Fibroblast of lung (primary cell): ENCODE data around the gene GPM6B. TPM values are rescaled to one million over a fixed set of nuclear protein-coding genes. Genes with fewer than 3 reads are reported as not detected.

ENCODE experiments used
- DNase-seq, 2 donors: peaks; one replicate each; pipeline versions ENCODE4 v3.0.0 to v3.0.0-alpha.2; 2010; ENCODE audit warnings: low read depth in 2 of 2
- H2AFZ ChIP-seq: 2 replicates; pipeline ENCODE4 v1.5.1; 2012; ENCODE audit warnings: low read length, control low read depth, inconsistent platforms
- H3K27ac ChIP-seq: 2 replicates; pipeline ENCODE4 v1.5.1; 2011; ENCODE audit warnings: low read length, control low read depth; ENCODE audit not compliant: insufficient read depth
- H3K27me3 ChIP-seq: 2 replicates; pipeline ENCODE4 v1.5.1; 2011; ENCODE audit warnings: mild to moderate bottlenecking, low read length; ENCODE audit not compliant: control insufficient read depth, insufficient read depth
- H3K36me3 ChIP-seq: 2 replicates; pipeline ENCODE4 v1.5.1; 2011; ENCODE audit warnings: low read length; ENCODE audit not compliant: control insufficient read depth, insufficient read depth
- H3K4me1 ChIP-seq: 2 replicates; pipeline ENCODE4 v1.5.1; 2011; ENCODE audit warnings: low read length; ENCODE audit not compliant: control insufficient read depth, insufficient read depth; ENCODE audit errors: extremely low read depth
- H3K4me2 ChIP-seq: 2 replicates; pipeline ENCODE4 v1.5.1; 2011; ENCODE audit warnings: low read length, control low read depth; ENCODE audit not compliant: insufficient read depth; ENCODE audit errors: extremely low read depth
- H3K4me3 ChIP-seq, 4 experiments: fragments of 200-600 bp in 1 of 4; sonication (generic) in 1 of 4; replicated peaks in 1 of 4; 2 replicates each; pipeline ENCODE4 v1.5.1; 2011 to 2016; ENCODE audit warnings: low read length in 4 of 4, low read depth in 3 of 4, mild to moderate bottlenecking in 3 of 4, control low read depth in 2 of 4, inconsistent platforms in 1 of 4, mixed read lengths in 1 of 4; ENCODE audit not compliant: insufficient read depth in 1 of 4; ENCODE audit errors: control extremely low read depth in 1 of 4
- H3K79me2 ChIP-seq: 2 replicates; pipeline ENCODE4 v1.5.1; 2012; ENCODE audit warnings: mild to moderate bottlenecking, low read length, inconsistent platforms; ENCODE audit not compliant: control insufficient read depth, insufficient read depth
- H3K9ac ChIP-seq: 2 replicates; pipeline ENCODE4 v1.5.1; 2011; ENCODE audit warnings: mild to moderate bottlenecking, low read length, control low read depth; ENCODE audit not compliant: insufficient read depth
- H3K9me3 ChIP-seq: 2 replicates; pipeline ENCODE4 v1.5.1; 2012; ENCODE audit warnings: low read depth, low read length; ENCODE audit not compliant: control insufficient read depth, insufficient read depth
- H4K20me1 ChIP-seq: 2 replicates; pipeline ENCODE4 v1.5.1; 2011; ENCODE audit warnings: low read length; ENCODE audit not compliant: control insufficient read depth, insufficient read depth; ENCODE audit errors: extremely low read depth
- EZH2 ChIP-seq: IDR thresholded peaks from 2 replicates; pipeline ENCODE4 v1.5.1; 2012; ENCODE audit warnings: low read length, control low read depth, mild to moderate bottlenecking; ENCODE audit errors: missing control alignments
- polyA plus RNA-seq, 2 donors: library from polyadenylated mRNA; depleted of rRNA in 1 of 2; stranded (reverse) in 1 of 2; unstranded in 1 of 2; fragments of >200 nt; gene quantifications; 2 replicates each; pipeline ENCODE4 v1.2.1, GENCODE V29; 2011 to 2012; ENCODE audit warnings: missing spikeins in 1 of 2
- total RNA-seq: library from RNA; depleted of rRNA; stranded (reverse); fragments of >200 nt; gene quantifications from 2 replicates; pipeline ENCODE4 v1.2.1, GENCODE V29; 2014
- TF ChIP-seq, protein P1 (sequence below), 2 donors: IDR thresholded peaks in 1 of 2; conservative IDR thresholded peaks in 1 of 2; 1 replicate in 1 of 2; 2 replicates in 1 of 2; pipeline ENCODE4 v1.5.1; 2011 to 2012; ENCODE audit warnings: low read length in 2 of 2, control low read depth in 1 of 2, inconsistent platforms in 1 of 2, low read depth in 1 of 2, mild to moderate bottlenecking in 1 of 2

GPM6B gene
- total and polyA plus RNA-seq, 2 donors (not counting 1 experiment from before 2014, with no cell fraction given), result 0.99 to 5.2 TPM

DNA sequence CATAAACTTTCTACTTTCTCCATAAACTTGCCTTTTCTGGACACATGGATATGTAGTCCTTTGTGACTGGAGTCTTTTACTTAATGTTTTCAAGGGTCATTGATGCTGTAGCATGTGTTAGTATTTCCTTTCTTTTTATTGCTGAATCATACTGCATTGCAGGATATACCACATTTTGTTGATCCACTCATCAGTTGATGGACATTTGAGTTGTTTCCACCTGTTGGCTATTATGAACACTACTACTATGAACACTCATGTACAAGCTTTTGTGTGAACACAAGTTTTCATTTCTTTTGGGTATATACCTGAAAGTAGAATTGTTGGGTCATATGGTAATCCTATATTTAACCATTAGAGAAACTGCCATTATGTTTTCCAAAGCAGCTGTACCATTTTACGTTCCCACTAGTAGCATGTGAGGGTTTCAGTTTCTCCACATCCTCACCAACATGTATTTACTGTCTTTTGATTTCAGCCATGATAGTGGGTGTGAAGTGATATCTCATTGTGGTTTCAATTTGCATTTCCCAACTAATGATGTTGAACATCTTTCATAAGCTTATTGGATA lies 26.3 kb upstream of the GPM6B start:
- Histone ChIP-seq H3K4me1 (no peaks in the 10 kb centered on the region), H3K9me3 (no peaks in the 10 kb centered on the region), H2AFZ (no peak overlapping the region), H3K4me2 (no peak overlapping the region), H3K36me3 (no peaks in the 10 kb centered on the region), H3K27ac (no peak overlapping the region), H3K27me3 (no peaks in the 10 kb centered on the region), H3K4me3 (no peak overlapping the region), H3K9ac (no peak overlapping the region), H4K20me1 (no peaks in the 10 kb centered on the region), H3K79me2 (no peaks in the 10 kb centered on the region)
- TF ChIP-seq, protein P1, sequence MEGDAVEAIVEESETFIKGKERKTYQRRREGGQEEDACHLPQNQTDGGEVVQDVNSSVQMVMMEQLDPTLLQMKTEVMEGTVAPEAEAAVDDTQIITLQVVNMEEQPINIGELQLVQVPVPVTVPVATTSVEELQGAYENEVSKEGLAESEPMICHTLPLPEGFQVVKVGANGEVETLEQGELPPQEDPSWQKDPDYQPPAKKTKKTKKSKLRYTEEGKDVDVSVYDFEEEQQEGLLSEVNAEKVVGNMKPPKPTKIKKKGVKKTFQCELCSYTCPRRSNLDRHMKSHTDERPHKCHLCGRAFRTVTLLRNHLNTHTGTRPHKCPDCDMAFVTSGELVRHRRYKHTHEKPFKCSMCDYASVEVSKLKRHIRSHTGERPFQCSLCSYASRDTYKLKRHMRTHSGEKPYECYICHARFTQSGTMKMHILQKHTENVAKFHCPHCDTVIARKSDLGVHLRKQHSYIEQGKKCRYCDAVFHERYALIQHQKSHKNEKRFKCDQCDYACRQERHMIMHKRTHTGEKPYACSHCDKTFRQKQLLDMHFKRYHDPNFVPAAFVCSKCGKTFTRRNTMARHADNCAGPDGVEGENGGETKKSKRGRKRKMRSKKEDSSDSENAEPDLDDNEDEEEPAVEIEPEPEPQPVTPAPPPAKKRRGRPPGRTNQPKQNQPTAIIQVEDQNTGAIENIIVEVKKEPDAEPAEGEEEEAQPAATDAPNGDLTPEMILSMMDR (conservative IDR thresholded peaks at IDR 0.05 in 1 of 2, IDR thresholded peaks at IDR 0.05 in 1 of 2; ENCODE audit: low read depth in 1 of 2, low read length in 2 of 2), result no peak
- TF ChIP-seq EZH2, result no peak
- DNase-seq, result no peak

- H3K36me3 ChIP-seq, result no peaks in the 10 kb centered on the region
- no peak overlapping the region for H2AFZ ChIP-seq
- H3K4me3 ChIP-seq, result no peak overlapping the region
- H3K27ac ChIP-seq, result no peak overlapping the region
- TF ChIP-seq, protein P1 (conservative IDR thresholded peaks at IDR 0.05 in 1 of 2, IDR thresholded peaks at IDR 0.05 in 1 of 2; ENCODE audit: low read depth in 1 of 2, low read length in 2 of 2), result no peak
- TF ChIP-seq EZH2, result no peak
- no peaks in the 10 kb centered on the region for H3K9me3 ChIP-seq
- H4K20me1 ChIP-seq, result no peaks in the 10 kb centered on the region
- no peaks in the 10 kb centered on the region for H3K79me2 ChIP-seq
- no peaks in the 10 kb centered on the region for H3K4me1 ChIP-seq
- H3K27me3 ChIP-seq, result no peaks in the 10 kb centered on the region
- DNase-seq, result no peak
- H3K9ac ChIP-seq, result no peak overlapping the region
- H3K4me2 ChIP-seq, result no peak overlapping the region
Observed at GRCh38 chrX:13840121-13840520, 23.2 kb upstream of the GPM6B start.

DNA sequence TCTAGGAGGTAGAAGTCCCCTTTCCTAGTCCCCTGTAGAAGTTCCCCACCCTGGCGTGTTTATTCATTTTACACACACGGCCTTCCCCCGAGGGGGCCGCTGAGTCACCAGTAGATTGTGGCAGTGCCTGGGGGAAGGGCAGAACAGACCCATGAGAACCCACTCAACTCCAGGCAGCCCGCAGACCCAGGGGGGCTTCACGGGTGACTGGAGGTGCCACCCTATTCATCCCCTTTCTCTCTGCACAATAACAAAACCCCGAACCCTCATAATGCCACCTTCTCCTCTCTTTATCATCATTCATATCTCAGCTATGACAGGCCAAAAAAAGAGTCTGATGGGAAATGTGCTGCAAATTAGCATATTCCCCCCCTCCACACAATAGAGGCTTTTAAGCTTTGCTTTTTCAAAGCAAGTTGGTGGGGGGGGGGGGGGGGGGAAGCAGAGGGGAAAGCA lies 20.4 kb upstream of the GPM6B start:
- H3K27me3 ChIP-seq, result no peaks in the 10 kb centered on the region
- TF ChIP-seq, protein P1 (conservative IDR thresholded peaks at IDR 0.05 in 1 of 2, IDR thresholded peaks at IDR 0.05 in 1 of 2; ENCODE audit: low read depth in 1 of 2, low read length in 2 of 2), result no peak
- no peak for TF ChIP-seq EZH2
- no peak overlapping the region for H3K4me2 ChIP-seq
- no peaks in the 10 kb centered on the region for H3K9me3 ChIP-seq
- no peak overlapping the region for H2AFZ ChIP-seq
- H3K4me1 ChIP-seq, result no peaks in the 10 kb centered on the region
- H3K36me3 ChIP-seq, result no peaks in the 10 kb centered on the region
- DNase-seq, result peak; percentile 9 to 11
- H4K20me1 ChIP-seq, result no peaks in the 10 kb centered on the region
- H3K4me3 ChIP-seq, result no peak overlapping the region
- H3K27ac ChIP-seq, result no peak overlapping the region
- no peaks in the 10 kb centered on the region for H3K79me2 ChIP-seq
- H3K9ac ChIP-seq, result no peak overlapping the region
